Body of pancreas (tissue), 4 donors: ENCODE results near the gene OSMR.

Source experiments
- CTCF ChIP-seq, 7 experiments: fragments of 450-650 bp in 4 of 7; fragments of 200-600 bp in 3 of 7; sonication (generic) in 3 of 7; IDR thresholded peaks; one replicate each; pipeline ENCODE4 v1.5.1; 2016 to 2019; ENCODE audit warnings: antibody characterized with exemption in 7 of 7
- POLR2A ChIP-seq, 3 donors: fragments of 450-650 bp; IDR thresholded peaks; one replicate each; pipeline ENCODE4 v1.6.1; 2016; ENCODE audit warnings: antibody characterized with exemption in 3 of 3, mild to moderate bottlenecking in 2 of 3

DNA sequence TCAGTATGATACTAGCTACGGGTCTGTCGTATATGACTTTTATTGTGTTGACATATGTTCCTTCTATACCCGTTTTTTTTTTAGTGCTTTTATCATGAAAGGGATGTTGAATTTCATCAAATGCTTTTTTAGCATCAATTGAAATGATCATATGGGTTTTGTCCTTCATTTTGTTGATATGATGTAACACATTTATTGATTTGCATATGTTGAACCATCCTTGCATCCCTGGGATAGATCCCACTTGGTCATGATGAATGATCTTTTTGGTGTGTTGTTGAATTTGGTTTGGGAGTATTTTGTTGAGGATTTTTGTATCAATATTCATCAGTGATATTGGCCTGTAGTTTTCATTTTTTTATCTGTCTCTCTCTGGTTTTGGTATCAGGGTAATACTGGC is 50.9 kb downstream of the OSMR start:
- TF ChIP-seq CTCF (IDR thresholded peaks at IDR 0.05): no peak
- TF ChIP-seq POLR2A (IDR thresholded peaks at IDR 0.05): no peak
